GM21360 (cell line): ENCODE data around the gene OSBPL1A.

Experiments used
- ATAC-seq: cut with Tn5 transposase; IDR thresholded peaks from one replicate; pipeline ENCODE4 v1.9.1; 2021; ENCODE audit warnings: mild to moderate bottlenecking, moderate library complexity; ENCODE audit not compliant: unreplicated experiment

OSBPL1A gene

DNA sequence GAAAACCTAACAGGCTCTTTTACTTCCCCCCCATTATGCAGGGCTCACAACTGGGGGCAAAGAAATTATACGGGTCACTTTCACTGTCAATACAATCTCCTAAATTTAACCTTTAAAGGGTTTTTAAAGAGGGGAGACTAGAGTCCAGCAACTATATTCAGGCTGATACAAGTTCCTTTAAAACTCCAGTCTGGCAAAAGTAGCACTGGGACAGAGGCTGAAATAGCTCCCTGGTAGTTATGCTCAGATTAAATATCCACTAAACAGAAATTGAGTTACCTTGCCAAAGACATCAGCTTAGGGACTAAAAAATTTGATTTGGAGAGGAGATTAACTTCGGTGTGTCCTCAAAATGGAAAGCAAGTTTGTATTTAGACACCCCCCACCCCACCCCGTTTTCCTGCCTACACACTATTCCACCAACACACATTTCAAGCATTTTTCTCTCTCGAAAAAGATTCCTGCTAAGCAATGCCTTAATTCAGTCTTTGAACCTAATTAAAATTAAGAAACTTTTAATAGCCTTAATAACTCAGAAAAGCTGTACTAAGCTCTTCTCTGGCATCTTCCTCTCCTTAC lies 127.2 kb downstream of the OSBPL1A start:
- no peak for ATAC-seq

DNA sequence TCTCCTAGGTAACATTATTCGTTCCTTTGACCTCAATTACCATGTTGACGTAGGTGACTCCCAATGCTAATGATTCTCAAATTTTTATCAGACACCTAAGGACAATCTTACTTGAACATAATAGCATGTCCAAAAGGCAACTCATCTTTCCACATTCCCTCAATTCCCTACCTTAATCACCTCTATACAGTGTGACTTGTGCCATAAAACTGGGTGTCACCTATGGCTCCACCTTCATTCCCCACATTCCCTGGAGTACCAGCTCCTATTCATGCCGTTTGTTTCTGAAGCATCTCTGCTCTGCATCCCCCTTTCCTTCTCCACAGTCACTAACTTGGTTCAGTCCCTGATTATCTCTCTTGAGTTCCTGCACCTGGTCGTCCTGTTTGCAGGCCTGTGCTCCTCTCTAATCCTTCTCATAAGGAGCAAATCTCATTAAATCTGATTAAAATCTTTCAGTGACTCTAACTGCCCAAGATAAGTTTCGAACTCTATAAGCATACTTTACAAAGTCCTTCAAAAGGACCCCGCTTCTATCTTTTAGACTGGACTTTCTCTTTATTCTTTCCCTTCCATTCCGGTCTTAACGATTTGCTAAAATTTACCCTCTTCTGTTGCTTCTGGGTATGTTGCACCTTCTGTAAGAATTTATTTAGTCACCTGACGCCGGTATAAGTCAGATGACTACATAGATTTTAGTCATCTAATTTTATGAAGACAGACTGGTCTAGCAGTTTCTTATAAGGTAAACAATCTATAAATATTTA lies 128.7 kb downstream of the OSBPL1A start:
- no peak for ATAC-seq

DNA sequence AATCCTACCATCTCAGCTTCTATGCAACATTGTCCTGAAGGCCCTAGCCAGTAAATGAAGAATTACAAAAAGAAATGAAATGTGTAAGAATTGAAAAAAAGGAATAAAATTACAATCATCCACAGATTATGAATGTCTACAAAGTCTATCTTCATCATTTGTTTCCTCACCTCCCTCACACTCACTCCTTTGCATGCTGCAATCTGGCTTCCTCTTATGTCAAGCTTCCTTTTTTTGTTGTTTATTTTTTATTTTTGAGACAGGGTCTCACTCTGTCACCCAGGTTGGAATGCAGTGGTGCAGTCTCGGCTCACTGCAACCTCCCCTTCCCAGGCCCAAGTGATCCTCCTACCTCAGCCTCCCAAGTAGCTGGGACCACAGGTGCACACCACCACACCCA lies 129.7 kb downstream of the OSBPL1A start:
- no peak for ATAC-seq

DNA sequence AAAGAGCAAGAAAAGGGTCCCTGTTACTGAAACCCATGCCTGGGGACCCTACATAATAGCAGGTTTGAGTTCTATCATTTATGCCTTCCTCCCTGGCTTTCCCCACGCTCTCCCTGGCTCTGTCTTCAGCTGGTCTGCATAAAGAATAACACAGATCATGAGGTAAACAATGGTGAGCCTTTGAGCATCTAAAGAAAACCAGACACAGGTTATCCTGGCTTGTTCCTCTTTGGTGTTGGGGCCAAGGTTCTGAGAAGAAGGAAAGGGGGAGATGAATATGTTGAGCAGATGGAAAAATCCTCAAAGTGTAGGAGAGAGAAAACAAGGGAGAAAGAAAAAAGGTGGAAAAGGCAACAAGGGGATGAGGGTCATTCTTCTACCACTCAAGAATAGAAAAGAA lies 131.5 kb downstream of the OSBPL1A start:
- no peak for ATAC-seq

DNA sequence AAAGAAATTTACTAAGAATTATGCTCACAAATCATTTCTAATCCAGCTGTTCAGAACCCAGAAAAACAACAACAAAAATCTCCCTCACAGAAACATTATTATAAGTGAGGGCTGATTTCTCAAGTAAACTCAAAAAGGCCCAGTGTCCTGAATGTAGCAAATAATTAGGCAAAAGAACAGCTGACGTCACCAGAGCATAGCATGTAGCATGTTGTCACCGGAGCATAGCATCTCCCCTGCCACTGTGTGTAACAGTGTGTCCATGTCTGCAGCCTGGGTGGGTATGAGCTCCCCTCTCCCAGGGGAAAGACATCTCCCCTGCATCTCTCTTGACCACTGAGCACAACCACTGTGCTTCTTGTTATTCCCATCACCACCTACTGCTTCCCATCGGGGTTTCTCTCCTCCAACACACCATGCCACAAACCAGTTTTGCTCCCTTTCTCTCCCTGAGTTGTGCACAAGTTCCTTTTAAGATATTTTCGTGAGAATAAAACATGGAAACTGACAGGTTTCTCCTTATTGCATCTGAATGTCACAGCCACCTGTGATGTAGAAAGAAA lies 132.0 kb downstream of the OSBPL1A start:
- ATAC-seq = no peak

DNA sequence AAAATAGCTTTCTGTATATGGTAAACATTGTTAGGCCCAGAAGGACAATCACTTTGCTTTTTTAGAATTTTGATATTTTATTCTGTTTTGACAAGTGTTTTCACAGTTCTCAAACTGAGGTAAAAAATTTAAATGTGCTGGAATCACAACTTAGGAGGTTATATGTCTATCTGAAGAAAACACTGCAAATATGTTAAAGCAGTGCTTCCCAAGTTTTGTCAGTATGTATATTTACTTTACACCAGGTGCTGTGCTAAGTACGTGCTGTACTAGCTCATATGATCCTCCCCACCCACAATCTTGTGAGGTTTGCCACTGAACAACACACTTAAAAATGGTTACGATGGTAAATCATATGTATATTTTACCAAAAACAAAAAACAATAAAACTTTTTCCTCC lies 134.6 kb downstream of the OSBPL1A start:
- no peak for ATAC-seq

DNA sequence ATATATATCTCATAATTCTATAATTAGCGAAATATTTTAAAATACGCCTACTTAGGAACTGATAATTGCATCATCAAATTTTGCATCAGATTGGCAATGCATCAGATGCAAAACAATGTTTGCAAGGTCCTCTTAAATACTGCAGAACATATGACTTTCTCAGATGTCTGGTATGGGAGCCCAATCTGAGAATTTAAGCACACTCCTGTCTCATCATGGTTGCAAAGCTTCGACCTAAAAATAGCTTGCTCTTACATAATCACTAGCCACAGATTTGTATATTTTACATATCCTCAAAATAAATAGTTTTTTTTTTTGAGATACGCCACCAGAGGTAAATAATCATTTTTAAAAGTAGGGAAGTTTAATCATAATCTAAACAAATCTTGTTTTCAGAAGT lies 135.5 kb downstream of the OSBPL1A start:
- no peak for ATAC-seq

DNA sequence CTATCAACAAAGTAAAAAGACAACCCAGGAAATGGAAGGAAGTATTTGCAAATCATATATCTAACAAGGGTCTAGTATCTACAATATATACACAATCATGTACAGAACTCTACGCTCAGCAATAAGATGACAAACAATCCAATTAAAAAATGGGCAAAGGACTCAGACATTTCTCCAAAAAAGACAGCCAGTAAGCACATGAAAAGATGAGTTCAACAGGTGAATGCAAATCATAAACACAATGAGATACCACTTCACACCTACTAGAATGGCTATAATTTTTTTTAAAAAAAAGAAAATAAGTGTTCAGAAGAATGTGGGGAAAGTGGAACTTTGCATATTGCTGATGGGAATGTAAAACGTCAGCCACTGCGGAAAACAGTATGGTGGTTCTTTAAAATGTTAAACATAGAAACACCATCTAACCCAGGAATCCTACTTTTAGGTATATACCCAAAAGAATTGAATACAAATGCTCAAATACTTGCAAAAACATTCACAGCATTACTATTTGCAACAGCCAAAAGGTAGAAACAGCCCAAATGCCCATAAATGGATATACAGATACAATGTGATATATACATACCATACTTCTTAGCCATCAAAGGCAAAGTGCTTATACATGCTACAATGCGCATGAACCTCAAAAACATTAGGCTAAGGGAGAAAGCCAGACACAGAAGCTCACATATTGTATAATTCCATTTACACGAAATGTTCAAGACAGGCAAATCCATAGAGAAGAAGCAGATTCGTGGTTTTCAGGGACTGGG lies 137.6 kb downstream of the OSBPL1A start:
- no peak for ATAC-seq

DNA sequence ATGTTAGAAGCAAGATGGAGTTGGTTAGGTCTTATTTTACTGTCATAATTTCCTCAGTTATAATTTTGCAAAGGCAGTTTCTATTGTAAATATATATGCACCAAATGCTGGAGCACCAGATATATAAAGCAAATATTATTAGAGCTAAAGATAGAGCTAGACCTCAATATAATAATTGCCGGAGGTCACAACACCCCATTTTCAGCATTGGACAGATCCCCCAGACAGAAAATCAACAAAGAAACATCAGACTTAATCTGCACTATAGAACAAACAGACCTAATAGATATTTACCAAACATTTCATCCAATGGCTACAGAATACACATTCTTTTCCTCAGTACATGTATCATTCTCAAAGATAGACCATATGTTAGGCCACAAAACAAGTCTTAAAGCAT lies 143.6 kb downstream of the OSBPL1A start:
- no peak for ATAC-seq

DNA sequence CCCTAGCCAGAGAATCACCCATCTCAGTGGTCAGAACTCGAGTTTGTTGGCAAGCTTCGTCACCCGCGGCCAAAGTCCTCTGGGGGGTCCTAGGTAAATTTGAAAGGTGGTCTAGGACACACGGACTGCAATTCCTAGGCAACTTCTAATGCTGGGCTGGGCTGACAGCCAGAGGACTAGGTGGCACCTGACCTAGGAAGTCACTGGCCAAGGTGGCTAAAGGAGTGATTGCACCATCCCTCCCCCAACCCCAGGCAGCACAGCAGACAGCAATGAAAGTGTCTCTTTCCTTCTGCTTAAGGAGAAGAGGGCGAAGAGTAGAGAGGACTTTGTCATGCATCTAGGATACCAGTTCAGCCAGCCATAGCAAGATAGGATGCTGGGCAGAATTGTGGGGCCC lies 147.9 kb downstream of the OSBPL1A start:
- ATAC-seq = no peak

DNA sequence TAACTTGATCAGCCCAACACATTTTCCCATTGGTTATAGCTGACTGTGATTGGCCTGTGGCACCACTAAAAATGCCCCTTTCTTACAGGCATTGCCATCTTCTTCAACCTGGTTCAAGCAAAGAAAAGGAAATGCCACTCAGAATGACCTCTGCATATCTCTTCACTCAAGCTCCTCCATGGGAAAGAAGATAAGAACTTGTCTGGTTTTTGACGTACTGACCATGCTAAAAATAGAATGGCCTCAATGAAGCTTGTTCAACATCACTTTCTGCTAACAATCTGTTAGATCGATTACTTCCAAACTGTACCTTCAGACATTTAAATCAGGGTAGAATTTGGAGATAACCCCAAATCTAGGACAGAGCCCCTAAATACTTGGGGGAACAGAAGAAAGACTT lies 149.3 kb downstream of the OSBPL1A start:
- no peak for ATAC-seq

DNA sequence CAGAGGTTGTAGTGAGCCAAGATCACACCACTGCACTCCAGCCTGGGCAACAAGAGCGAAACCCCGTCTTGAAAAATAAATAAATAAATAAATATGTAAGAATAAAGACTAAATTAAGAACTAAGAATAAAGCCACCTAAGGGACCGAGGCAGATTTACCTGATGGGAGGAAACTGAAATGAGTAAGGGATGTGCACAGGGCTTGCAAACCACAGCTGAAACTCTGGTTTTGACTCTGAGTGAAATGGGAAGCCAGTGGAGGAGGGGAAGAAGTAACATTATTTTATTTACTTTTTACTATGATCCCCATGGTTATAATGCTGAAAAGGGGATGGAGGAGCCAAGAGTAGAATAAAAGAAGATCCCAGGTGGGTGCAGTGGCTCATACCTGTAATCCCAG lies 151.5 kb downstream of the OSBPL1A start:
- peak; percentile 93 for ATAC-seq

DNA sequence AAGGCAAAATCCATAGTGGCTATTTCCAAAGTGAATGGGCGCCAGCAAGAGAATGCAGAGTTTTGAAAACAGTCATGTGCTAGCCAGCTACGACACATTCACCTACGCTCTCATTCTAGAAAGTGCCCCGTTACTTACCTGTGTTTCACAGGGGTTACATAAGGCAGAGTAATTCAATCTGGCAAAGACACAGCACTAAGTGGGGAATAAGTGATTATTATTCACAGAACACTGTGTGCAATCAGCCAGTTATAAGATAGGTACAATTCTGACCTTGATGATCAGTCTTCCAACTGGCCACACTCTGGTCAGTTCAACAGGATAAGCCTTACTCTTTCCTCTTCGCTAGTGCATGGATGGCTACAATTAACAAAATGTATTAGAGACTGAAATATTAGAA lies 152.9 kb downstream of the OSBPL1A start:
- ATAC-seq = no peak

DNA sequence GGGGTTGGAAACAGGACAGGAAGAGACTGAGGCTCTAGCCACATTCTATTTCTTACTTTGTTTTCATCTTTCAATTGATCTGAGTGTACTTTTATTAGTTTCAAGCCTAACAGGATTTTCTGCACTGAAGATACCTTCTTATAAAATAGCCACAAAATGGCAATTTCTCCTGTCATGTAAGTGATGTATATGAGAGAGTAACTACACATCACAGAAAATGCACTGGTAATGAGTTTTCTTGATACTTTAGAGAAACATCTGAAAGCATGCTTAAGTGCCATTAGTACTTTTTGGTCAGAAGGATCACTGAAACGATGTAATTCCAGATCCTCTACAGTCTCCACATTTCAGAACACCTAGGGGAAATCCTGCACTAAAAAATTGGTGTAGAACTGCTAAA lies 153.9 kb downstream of the OSBPL1A start:
- ATAC-seq = no peak

DNA sequence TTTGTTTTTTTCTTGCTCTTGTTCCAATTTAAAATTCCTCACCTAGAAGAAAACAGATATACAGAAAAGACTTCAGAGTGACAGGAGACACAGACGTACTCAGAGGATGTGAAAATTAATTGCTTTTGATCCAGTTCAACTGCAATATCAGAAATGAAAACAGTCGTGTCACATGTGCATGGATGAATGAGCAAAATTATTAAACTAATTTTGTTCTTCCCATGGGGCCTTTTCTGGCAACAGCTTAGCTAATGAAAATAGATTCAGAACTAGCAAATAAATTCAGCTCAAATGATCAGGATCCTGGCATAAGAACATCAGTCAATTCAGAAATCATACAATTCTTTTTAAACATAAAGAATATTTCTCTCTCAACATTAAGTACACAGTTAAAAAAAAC lies 158.3 kb downstream of the OSBPL1A start:
- ATAC-seq = no peak

DNA sequence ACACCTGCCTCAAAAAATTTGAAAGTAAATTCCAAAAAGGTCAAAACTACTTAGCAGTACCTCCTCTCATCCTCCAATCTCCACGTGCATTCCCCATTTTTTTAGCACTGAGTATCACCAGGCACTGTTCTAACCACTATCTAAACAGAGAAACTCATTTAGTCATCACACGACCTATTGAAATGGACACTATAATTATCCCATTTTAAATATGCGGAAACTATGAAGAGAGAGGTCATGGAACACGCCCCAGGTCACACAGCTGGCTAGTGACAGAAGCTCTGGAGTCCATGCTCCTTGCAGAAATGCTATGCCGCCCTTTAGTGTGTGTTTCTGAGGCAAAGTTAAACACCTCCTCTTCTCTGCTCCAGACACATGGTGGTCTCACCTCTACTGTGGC lies 159.2 kb downstream of the OSBPL1A start:
- ATAC-seq = no peak

DNA sequence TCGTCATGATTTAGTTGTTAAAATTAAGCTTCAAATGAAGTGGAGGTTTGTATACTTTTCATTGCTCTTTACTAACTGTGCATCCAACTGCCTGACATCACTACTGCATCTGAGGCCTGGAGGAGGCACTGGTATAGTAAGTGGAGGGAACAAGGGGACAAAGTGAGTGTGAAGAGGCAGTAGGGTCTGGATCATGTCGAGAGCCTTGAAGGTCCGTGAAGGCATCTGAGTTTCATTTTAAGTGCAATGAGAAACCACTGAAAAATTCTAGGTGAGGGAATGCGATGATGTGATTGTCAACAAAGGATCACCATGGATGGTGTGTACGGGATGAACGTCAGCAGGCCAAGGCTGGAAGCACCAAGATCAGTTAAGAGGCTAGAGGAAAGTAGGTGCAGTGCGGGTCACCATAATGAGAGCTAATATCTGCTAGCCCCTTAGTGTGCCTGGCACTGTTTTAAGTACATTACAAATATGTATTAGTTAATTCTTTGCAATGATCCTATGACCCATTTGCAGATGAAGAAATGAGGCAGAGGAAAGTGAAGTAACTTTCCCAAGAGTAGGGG lies 162.7 kb downstream of the OSBPL1A start:
- no peak for ATAC-seq

DNA sequence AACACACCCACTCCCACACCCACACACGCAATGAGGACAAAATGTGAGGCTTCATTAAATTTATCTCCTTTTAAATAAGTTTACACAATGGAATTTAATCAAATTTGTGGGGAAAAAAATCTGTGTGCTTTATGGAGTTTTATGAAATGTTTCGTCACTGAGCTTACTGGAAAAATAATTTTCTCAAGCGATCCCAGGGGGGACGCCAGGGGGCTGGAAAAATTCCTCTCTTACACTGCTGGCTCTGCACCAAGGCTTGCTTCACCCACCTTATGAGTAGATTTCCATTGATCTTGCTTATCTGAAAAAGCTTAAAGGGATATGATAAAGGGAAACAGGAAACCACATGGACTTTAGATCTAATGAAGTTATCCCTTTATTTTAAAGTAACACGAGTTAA lies 163.3 kb downstream of the OSBPL1A start:
- ATAC-seq = no peak

DNA sequence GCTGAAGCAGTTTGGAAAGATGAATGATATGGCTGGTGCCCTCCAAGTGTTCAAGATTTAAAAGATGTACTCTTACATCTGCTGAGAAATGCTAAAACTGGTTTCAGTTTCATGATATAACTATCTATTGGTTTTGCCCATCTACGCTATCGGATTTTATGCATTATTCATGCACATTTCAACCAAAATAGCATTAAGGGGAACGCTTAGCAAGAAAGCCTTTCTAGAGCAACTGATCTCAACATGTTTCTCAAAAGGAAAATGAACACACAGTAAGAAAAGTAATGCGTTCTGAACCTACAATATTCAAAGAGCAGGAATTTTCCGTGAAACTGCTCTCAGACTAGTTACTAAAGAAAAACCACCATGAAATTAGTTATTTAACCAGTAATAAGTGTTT lies 164.8 kb downstream of the OSBPL1A start:
- ATAC-seq = no peak

DNA sequence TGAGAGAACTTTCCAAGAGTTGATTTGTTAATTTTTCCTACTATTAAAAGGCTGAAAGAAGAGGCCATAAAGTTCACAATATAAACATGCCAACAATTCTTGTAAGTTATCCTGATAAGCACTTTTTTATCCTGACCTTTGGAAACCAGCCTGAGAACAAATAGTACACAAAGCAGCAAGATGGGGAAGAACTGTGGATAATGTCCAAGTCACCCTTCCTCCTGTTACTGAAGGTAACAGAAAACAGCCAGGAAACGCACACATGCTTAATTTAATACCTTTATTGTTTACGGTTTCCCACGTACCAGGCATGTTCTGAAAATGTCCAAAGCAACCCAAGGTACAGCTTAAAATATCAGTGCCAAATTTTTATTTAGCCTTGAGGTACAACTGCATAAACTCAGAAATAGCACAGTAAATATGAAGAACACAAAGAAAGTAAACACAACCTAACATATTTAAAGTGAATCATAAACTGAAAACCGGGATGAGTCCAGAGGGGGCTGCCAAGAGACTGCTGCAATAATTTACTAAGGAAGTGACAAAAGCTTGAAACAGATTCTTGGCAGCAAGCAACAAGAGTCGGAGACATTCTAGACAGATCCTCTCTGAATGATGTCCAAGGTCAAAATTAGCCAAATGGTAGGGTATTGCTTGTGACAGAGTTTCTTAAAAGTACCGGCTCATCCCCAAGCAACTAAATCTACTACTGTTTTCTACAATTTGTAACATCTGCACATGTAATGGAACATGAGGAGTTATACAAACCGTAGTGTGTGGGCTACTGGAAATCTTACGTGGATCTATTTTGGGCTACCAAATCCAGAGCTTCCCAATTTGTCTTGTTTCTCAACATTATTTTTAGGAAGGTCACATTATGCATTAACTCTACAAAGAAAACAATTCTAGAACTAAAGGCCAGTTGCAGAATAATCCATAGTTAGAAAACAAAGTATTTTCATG lies 165.6 kb downstream of the OSBPL1A start:
- no peak for ATAC-seq
